Stimulated activated CD4-positive, alpha-beta T cell treated with anti-CD3 and anti-CD28 coated beads, TNF-alpha, amount 100 ng/mL, for 48 hours (primary cell): Measurements from ENCODE around the gene NDUFA13.

Experiments
- DNase-seq, 3 donors: peaks; one replicate each; pipeline ENCODE4 v3.0.0-alpha.2; 2020; ENCODE audit warnings: low read depth in 3 of 3

Gene NDUFA13

DNA sequence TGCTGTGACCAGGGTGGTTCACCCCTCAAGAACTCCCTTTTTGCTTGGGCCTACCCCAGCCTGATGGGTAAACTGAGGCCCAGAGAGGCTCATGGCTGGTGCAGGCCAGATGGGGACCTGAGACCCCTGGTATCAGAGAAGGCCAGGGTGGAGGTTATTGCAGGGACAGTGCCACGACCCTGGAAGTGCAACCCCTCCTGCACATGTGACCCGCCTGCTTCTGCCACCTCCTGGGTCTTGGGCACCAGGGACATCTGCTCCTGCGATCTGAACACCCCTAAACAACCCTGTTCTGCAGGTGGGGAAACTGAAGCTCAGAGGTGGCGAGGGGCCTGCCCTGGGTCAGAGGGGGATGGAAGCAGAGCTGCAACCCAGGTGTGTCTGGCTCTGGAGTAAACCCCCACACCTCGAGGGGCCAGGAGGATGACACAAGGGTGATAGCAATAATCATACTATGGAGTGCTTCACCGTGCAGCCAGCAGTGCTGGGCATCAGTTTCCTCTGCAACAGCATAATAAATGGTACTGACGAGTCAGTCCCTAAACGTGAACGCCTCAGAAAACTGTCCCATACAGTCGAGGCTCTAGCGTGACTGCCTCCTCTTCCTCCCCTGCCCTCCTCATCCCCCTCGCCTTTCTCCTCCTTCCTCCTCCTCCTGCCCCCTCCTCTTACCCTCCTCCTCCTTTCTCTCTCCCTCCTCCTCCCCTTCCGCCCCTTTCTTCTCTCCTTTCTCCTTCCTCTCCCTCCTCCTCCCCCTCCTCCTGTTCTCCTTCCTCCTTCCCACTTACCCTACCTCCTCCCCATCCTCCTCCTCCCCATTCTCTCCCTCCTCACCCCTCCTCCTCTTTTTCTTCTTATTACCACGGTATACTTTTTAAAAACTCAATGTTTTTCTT lies 17.0 kb downstream of the NDUFA13 start:
- no peak for DNase-seq

DNA sequence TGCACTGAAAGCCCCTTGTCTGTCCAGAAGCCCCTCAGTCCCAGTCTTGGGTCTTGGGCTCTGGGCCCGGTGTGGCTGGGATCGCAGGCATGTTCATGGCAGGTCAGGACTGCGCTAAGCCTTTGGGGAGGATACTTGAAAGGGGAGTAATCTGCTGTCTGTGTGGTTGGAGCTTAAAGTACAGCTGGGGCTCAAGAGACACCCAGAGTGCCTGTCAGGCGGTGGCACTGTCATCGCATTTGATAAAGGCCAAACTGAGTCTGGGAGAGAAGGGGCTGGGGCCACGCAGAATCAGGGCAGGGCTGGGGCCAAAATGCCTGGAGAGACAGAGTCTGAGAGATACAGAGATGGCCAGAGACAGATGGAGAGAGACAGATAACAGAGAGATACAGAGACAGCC lies 17.8 kb downstream of the NDUFA13 start:
- no peak for DNase-seq

DNA sequence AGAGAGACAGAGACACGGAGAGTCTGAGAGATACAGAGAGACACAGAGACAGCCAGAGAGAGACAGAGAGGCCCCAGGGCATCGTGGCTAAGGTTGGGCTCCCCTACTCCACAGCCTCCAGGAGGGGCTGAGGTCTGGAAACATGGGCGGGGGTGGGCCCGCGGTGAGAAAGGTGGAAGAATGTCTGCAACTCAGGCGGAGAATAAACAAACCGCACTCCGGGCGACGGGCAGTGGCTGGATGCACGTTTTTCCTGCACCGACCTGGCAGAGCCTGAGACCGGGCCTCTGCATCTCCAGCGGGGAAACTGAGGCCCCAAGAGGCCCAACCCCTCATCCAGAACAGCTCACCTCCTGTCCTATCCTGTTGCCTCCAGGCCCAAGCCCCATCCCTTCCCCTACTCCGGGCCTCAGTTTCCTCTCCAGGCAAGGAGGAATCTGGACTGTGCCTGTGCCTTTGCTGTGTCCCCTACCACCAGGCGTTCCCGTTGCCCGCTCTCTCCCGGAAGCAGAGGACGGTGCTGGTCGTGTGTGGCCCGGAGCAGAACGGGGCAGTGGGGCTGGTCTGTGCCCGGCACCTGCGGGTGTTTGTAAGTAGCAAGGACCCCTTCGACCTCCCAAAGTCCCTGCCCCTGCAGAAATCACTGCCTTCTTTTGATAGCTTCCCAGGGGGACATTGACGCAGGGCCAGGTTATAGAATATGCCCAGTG lies 18.7 kb downstream of the NDUFA13 start:
- no peak for DNase-seq

GRCh38 chr19:19535311-19536191 lies 19.5 kb downstream of the NDUFA13 start:
- DNase-seq: no peak

GRCh38 chr19:19537075-19538048 lies 21.3 kb downstream of the NDUFA13 start:
- DNase-seq: no peak

DNA sequence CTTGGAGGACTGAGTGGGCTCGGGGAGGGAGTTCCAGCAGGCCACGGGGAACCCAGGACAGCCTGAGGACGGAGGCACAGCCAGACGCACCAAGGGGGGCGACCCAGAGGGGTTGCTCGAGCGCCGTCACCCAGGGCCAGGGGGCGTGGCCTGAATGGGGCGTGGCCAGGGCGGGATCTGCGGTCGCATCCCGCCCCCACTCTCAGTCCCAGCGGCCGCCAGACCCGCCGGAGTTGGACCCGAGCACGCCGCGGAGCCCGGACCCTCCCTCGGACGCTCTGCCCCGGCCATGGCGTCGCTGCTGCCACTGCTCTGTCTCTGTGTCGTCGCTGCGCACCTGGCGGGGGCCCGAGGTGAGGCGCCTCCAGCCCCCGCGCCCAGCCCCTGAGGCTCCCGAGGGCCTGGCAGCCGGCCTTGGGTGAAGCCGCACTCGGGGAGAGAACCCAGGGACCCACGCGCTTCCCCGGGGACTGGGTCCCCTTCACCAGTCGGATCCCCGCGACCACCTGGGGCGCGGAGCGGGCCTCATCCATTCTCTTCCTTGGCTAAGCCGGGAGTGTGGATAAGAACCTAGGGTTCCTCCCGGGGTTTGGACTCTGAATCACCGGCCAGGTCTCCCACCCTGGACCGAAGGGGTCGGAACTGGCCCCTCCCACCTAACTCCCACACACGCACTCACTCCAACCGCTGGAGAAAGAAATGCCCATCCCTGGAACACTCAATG lies 22.2 kb downstream of the NDUFA13 start, which contains the start of gene CILP2:
CILP2 (plus strand) TSS at position 205 of the 724 bp plus-strand sequence; CDS start at position 290, 85 bp downstream.
- DNase-seq: no peak

- DNase-seq: no peak
Observed at GRCh38 chr19:19538785-19539166, 22.8 kb downstream of the NDUFA13 start.

GRCh38 chr19:19539698-19540063 lies 23.7 kb downstream of the NDUFA13 start:
- DNase-seq: no peak

DNA sequence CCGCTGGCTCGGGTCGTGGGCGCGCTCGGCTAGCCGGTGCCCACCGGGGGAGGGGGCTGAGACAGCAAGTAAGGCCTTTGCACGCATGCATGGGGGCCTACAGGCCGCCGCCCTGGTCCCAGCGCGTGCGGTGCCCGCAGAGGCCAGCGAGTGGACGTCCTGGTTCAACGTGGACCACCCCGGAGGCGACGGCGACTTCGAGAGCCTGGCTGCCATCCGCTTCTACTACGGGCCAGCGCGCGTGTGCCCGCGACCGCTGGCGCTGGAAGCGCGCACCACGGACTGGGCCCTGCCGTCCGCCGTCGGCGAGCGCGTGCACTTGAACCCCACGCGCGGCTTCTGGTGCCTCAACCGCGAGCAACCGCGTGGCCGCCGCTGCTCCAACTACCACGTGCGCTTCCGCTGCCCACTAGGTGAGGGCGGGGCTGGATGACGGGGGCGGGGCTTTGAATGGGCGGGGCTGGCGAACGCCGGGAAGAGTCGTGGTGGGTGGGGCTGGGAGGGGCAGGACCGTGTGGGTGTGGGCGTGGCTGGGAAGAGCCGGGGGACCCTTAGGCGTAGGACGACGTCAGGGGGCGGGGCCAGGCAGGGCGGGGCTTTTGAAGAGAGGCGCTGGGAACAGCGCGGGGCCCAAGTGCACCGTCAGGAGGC lies 24.2 kb downstream of the NDUFA13 start:
- peak; percentile 51 to 77 (median 74) for DNase-seq

GRCh38 chr19:19540715-19541515 lies 24.9 kb downstream of the NDUFA13 start:
- peak; percentile 58 to 90 (median 76) for DNase-seq

- no peak for DNase-seq
Observed at GRCh38 chr19:19541616-19542015, 25.6 kb downstream of the NDUFA13 start.

DNA sequence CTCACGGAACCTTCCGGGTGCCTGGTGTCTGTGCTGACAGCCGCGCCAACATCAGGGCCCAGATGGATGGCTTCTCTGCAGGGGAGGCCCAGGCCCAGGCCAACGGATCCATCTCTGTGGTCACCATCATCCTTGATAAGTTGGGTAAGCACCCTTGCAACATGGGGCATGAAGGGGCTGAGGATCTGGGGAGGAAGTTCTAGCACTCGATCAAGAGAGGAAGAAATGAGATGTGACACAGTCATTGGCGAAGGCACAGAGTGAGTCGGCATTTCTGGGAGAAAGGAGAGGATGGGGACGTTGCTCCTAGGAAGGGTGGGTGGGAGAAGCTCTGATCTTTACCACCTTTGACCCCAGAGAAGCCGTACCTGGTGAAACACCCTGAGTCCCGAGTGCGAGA lies 26.5 kb downstream of the NDUFA13 start:
- DNase-seq: no peak

- DNase-seq: no peak
Observed at GRCh38 chr19:19543101-19543500, 27.1 kb downstream of the NDUFA13 start.

DNA sequence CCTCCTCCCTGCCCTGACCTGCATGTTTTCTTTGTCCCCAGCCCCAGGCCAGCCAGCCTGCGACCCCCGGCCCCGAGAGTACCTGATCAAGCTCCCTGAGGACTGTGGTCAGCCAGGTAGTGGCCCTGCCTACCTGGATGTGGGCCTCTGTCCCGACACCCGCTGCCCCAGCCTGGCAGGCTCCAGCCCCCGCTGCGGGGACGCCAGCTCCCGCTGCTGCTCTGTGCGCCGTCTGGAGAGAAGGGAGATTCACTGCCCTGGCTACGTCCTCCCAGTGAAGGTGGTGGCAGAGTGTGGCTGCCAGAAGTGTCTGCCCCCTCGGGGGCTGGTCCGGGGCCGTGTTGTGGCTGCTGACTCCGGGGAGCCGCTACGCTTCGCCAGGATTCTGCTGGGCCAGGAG lies 27.6 kb downstream of the NDUFA13 start:
- no peak for DNase-seq

DNA sequence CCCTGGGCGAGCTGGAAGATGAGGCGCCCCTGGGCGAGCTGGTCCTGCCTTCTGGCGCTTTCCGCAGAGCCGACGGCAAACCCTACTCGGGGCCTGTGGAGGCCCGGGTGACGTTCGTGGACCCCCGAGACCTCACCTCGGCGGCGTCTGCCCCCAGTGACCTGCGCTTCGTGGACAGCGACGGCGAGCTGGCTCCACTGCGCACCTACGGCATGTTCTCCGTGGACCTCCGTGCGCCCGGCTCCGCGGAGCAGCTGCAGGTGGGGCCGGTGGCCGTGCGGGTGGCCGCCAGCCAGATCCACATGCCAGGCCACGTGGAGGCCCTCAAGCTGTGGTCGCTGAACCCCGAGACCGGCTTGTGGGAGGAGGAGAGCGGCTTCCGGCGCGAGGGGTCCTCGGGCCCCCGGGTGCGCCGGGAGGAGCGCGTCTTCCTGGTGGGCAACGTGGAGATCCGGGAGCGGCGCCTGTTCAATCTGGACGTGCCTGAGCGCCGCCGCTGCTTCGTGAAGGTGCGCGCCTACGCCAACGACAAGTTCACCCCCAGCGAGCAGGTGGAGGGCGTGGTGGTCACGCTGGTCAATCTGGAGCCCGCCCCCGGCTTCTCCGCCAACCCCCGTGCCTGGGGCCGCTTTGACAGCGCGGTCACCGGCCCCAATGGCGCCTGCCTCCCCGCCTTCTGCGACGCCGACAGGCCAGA lies 28.4 kb downstream of the NDUFA13 start:
- no peak for DNase-seq

DNA sequence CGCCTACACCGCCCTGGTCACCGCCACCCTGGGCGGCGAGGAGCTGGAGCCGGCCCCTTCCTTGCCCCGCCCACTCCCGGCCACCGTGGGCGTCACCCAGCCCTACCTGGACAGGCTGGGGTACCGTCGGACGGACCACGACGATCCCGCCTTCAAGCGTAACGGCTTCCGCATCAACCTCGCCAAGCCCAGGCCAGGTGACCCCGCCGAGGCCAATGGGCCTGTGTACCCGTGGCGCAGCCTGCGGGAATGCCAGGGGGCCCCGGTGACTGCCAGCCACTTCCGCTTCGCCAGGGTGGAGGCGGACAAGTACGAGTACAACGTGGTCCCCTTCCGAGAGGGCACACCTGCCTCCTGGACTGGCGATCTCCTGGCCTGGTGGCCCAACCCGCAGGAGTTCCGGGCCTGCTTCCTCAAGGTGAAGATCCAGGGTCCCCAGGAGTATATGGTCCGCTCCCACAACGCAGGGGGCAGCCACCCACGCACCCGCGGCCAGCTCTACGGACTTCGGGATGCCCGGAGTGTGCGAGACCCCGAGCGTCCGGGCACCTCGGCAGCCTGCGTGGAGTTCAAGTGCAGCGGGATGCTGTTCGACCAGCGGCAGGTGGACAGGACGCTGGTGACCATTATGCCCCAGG lies 29.0 kb downstream of the NDUFA13 start:
- DNase-seq: no peak

- DNase-seq: no peak
Observed at GRCh38 chr19:19545707-19546106, 29.7 kb downstream of the NDUFA13 start.

GRCh38 chr19:19546751-19547162 lies 30.7 kb downstream of the NDUFA13 start:
- DNase-seq: no peak
